Fibroblast of lung (primary cell): ENCODE data around the gene CXCR4. TPM values are rescaled to one million over a fixed set of nuclear protein-coding genes. Genes with fewer than 3 reads are reported as not detected.

Source experiments
- DNase-seq, 2 donors: peaks; one replicate each; pipeline versions ENCODE4 v3.0.0 to v3.0.0-alpha.2; 2010; ENCODE audit warnings: low read depth in 2 of 2
- H2AFZ ChIP-seq: 2 replicates; pipeline ENCODE4 v1.5.1; 2012; ENCODE audit warnings: low read length, control low read depth, inconsistent platforms
- H3K27ac ChIP-seq: 2 replicates; pipeline ENCODE4 v1.5.1; 2011; ENCODE audit warnings: low read length, control low read depth; ENCODE audit not compliant: insufficient read depth
- H3K27me3 ChIP-seq: 2 replicates; pipeline ENCODE4 v1.5.1; 2011; ENCODE audit warnings: mild to moderate bottlenecking, low read length; ENCODE audit not compliant: control insufficient read depth, insufficient read depth
- H3K36me3 ChIP-seq: 2 replicates; pipeline ENCODE4 v1.5.1; 2011; ENCODE audit warnings: low read length; ENCODE audit not compliant: control insufficient read depth, insufficient read depth
- H3K4me1 ChIP-seq: 2 replicates; pipeline ENCODE4 v1.5.1; 2011; ENCODE audit warnings: low read length; ENCODE audit not compliant: control insufficient read depth, insufficient read depth; ENCODE audit errors: extremely low read depth
- H3K4me2 ChIP-seq: 2 replicates; pipeline ENCODE4 v1.5.1; 2011; ENCODE audit warnings: low read length, control low read depth; ENCODE audit not compliant: insufficient read depth; ENCODE audit errors: extremely low read depth
- H3K4me3 ChIP-seq, 4 experiments: fragments of 200-600 bp in 1 of 4; sonication (generic) in 1 of 4; replicated peaks in 1 of 4; 2 replicates each; pipeline ENCODE4 v1.5.1; 2011 to 2016; ENCODE audit warnings: low read length in 4 of 4, low read depth in 3 of 4, mild to moderate bottlenecking in 3 of 4, control low read depth in 2 of 4, inconsistent platforms in 1 of 4, mixed read lengths in 1 of 4; ENCODE audit not compliant: insufficient read depth in 1 of 4; ENCODE audit errors: control extremely low read depth in 1 of 4
- H3K79me2 ChIP-seq: 2 replicates; pipeline ENCODE4 v1.5.1; 2012; ENCODE audit warnings: mild to moderate bottlenecking, low read length, inconsistent platforms; ENCODE audit not compliant: control insufficient read depth, insufficient read depth
- H3K9ac ChIP-seq: 2 replicates; pipeline ENCODE4 v1.5.1; 2011; ENCODE audit warnings: mild to moderate bottlenecking, low read length, control low read depth; ENCODE audit not compliant: insufficient read depth
- H3K9me3 ChIP-seq: 2 replicates; pipeline ENCODE4 v1.5.1; 2012; ENCODE audit warnings: low read depth, low read length; ENCODE audit not compliant: control insufficient read depth, insufficient read depth
- H4K20me1 ChIP-seq: 2 replicates; pipeline ENCODE4 v1.5.1; 2011; ENCODE audit warnings: low read length; ENCODE audit not compliant: control insufficient read depth, insufficient read depth; ENCODE audit errors: extremely low read depth
- CTCF ChIP-seq, 2 donors: IDR thresholded peaks in 1 of 2; conservative IDR thresholded peaks in 1 of 2; 1 replicate in 1 of 2; 2 replicates in 1 of 2; pipeline ENCODE4 v1.5.1; 2011 to 2012; ENCODE audit warnings: low read length in 2 of 2, control low read depth in 1 of 2, inconsistent platforms in 1 of 2, low read depth in 1 of 2, mild to moderate bottlenecking in 1 of 2
- EZH2 ChIP-seq: IDR thresholded peaks from 2 replicates; pipeline ENCODE4 v1.5.1; 2012; ENCODE audit warnings: low read length, control low read depth, mild to moderate bottlenecking; ENCODE audit errors: missing control alignments
- polyA plus RNA-seq, 2 donors: library from polyadenylated mRNA; depleted of rRNA in 1 of 2; stranded (reverse) in 1 of 2; unstranded in 1 of 2; fragments of >200 nt; gene quantifications; 2 replicates each; pipeline ENCODE4 v1.2.1, GENCODE V29; 2011 to 2012; ENCODE audit warnings: missing spikeins in 1 of 2
- total RNA-seq: library from RNA; depleted of rRNA; stranded (reverse); fragments of >200 nt; gene quantifications from 2 replicates; pipeline ENCODE4 v1.2.1, GENCODE V29; 2014

The CXCR4 gene
- total and polyA plus RNA-seq, 2 donors (not counting 1 experiment from before 2014, with no cell fraction given): 0.03 TPM; not detected in 1

- H3K9me3 ChIP-seq: no peaks in the 10 kb centered on the region
- H3K36me3 ChIP-seq: no peaks in the 10 kb centered on the region
- H3K4me1 ChIP-seq: no peaks in the 10 kb centered on the region
- no peak overlapping the region for H2AFZ ChIP-seq
- H3K4me3 ChIP-seq: no peak overlapping the region
- TF ChIP-seq EZH2: no peak
- no peak for TF ChIP-seq CTCF (conservative IDR thresholded peaks at IDR 0.05 in 1 of 2, IDR thresholded peaks at IDR 0.05 in 1 of 2; ENCODE audit: low read depth in 1 of 2, low read length in 2 of 2)
- H3K79me2 ChIP-seq: no peaks in the 10 kb centered on the region
- no peak overlapping the region for H3K27ac ChIP-seq
- H3K27me3 ChIP-seq: no peaks in the 10 kb centered on the region
- H3K4me2 ChIP-seq: no peak overlapping the region
- H3K9ac ChIP-seq: no peak overlapping the region
- no peak for DNase-seq
- H4K20me1 ChIP-seq: no peaks in the 10 kb centered on the region
These were observed 14.8 kb upstream of the CXCR4 start for GRCh38 chr2:136132825-136133155.

GRCh38 chr2:136131961-136132824 lies 14.2 kb upstream of the CXCR4 start:
- no peak overlapping the region for H3K27ac ChIP-seq
- no peak overlapping the region for H3K4me2 ChIP-seq
- no peaks in the 10 kb centered on the region for H3K4me1 ChIP-seq
- no peak overlapping the region for H3K4me3 ChIP-seq
- H4K20me1 ChIP-seq: no peaks in the 10 kb centered on the region
- H3K9ac ChIP-seq: no peak overlapping the region
- H3K79me2 ChIP-seq: no peaks in the 10 kb centered on the region
- no peaks in the 10 kb centered on the region for H3K9me3 ChIP-seq
- DNase-seq: no peak
- H2AFZ ChIP-seq: no peak overlapping the region
- TF ChIP-seq EZH2: no peak
- TF ChIP-seq CTCF (conservative IDR thresholded peaks at IDR 0.05 in 1 of 2, IDR thresholded peaks at IDR 0.05 in 1 of 2; ENCODE audit: low read depth in 1 of 2, low read length in 2 of 2): no peak
- H3K36me3 ChIP-seq: no peaks in the 10 kb centered on the region
- H3K27me3 ChIP-seq: no peaks in the 10 kb centered on the region

- H3K4me2 ChIP-seq: no peak overlapping the region
- H3K9ac ChIP-seq: no peak overlapping the region
- no peak overlapping the region for H2AFZ ChIP-seq
- no peaks in the 10 kb centered on the region for H3K9me3 ChIP-seq
- no peaks in the 10 kb centered on the region for H3K4me1 ChIP-seq
- DNase-seq: no peak
- H3K4me3 ChIP-seq: no peak overlapping the region
- no peaks in the 10 kb centered on the region for H4K20me1 ChIP-seq
- H3K36me3 ChIP-seq: no peaks in the 10 kb centered on the region
- no peaks in the 10 kb centered on the region for H3K79me2 ChIP-seq
- H3K27me3 ChIP-seq: no peaks in the 10 kb centered on the region
- no peak overlapping the region for H3K27ac ChIP-seq
- TF ChIP-seq CTCF (conservative IDR thresholded peaks at IDR 0.05 in 1 of 2, IDR thresholded peaks at IDR 0.05 in 1 of 2; ENCODE audit: low read depth in 1 of 2, low read length in 2 of 2) (no peak), EZH2 (no peak)
These were observed 13.6 kb upstream of the CXCR4 start for GRCh38 chr2:136131484-136131960.
